ENCODE results near the gene WDR6.

WDR6 gene

DNA sequence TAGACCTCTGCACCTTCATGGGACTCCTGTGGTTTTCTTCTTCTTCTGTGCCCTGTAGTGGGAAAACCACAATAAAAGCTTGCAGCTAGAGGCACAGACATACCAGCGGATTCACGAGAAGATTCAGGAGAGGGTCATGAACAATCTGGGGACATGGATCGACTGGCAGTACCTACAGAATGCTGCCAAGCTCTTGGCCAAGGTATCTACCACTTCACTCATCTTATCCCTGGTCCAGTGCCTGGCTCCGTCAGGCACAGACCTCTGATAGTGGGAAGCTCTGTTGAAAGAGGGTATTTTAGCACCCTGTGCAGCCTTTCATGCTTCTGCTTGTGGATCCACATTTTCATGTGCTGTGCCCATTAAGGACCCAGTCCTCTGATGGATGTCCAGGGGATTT is 26.9 kb upstream of the WDR6 start:
- Histone ChIP-seq H3K4me3 (ENCODE audit: low read length) (no peak overlapping the region), H3K27me3 (ENCODE audit: control insufficient read depth, insufficient read depth, low read length) (no peaks in the 10 kb centered on the region), H3K27ac (ENCODE audit: low read length) (no peak overlapping the region), H3K9me3 (ENCODE audit: control insufficient read depth, insufficient read depth, low read length) (no peaks in the 10 kb centered on the region), H3K4me1 (ENCODE audit: control insufficient read depth, insufficient read depth, low read length) (no peaks in the 10 kb centered on the region), H3K36me3 (ENCODE audit: control insufficient read depth, insufficient read depth, low read length) (peaks cover 37% of the 10 kb centered on the region; the same call in 1 of the 2 replicates)
- no peak for DNase-seq (ENCODE audit: low read depth, low spot score)
- no CpG with 5 or more reads among the region's 4 CpGs for WGBS (ENCODE audit: insufficient coverage, insufficient read length)

DNA sequence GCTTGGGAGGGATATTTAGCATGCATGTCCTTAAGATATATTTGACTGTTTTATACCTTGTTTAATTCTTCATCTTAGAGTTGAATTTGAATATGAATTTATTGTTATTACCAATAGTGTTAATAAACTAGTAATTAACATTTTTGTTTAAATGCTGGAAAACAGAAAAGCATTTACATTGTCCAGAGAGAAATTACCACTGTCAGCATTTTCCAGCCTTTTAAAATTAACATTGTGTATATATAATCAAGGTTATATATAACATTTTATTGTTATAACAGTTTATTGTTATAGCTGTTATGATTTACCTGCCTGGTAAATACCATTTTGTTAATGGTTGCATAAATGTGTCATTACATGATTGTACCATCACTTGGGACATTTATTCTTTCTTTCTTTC is 25.2 kb upstream of the WDR6 start:
- Histone ChIP-seq H3K4me3 (ENCODE audit: low read length) (no peak overlapping the region), H3K9me3 (ENCODE audit: control insufficient read depth, insufficient read depth, low read length) (no peaks in the 10 kb centered on the region), H3K4me1 (ENCODE audit: control insufficient read depth, insufficient read depth, low read length) (no peaks in the 10 kb centered on the region), H3K36me3 (ENCODE audit: control insufficient read depth, insufficient read depth, low read length) (peaks cover 31% of the 10 kb centered on the region; the same call in 1 of the 2 replicates), H3K27me3 (ENCODE audit: control insufficient read depth, insufficient read depth, low read length) (no peaks in the 10 kb centered on the region), H3K27ac (ENCODE audit: low read length) (no peak overlapping the region)
- no peak for DNase-seq (ENCODE audit: low read depth, low spot score)

- no peak overlapping the region for H3K27ac ChIP-seq (ENCODE audit: low read length)
- WGBS (ENCODE audit: insufficient coverage, insufficient read length): no CpG with 5 or more reads among the region's 5 CpGs
- no peak overlapping the region for H3K4me3 ChIP-seq (ENCODE audit: low read length)
- H3K4me1 ChIP-seq (ENCODE audit: control insufficient read depth, insufficient read depth, low read length): no peaks in the 10 kb centered on the region
- DNase-seq (ENCODE audit: low read depth, low spot score): no peak
- H3K9me3 ChIP-seq (ENCODE audit: control insufficient read depth, insufficient read depth, low read length): no peaks in the 10 kb centered on the region
- H3K27me3 ChIP-seq (ENCODE audit: control insufficient read depth, insufficient read depth, low read length): no peaks in the 10 kb centered on the region
- H3K36me3 ChIP-seq (ENCODE audit: control insufficient read depth, insufficient read depth, low read length): peaks cover 31% of the 10 kb centered on the region; the same call in 1 of the 2 replicates
These were observed 24.5 kb upstream of the WDR6 start for GRCh38 chr3:48982686-48983085.

DNA sequence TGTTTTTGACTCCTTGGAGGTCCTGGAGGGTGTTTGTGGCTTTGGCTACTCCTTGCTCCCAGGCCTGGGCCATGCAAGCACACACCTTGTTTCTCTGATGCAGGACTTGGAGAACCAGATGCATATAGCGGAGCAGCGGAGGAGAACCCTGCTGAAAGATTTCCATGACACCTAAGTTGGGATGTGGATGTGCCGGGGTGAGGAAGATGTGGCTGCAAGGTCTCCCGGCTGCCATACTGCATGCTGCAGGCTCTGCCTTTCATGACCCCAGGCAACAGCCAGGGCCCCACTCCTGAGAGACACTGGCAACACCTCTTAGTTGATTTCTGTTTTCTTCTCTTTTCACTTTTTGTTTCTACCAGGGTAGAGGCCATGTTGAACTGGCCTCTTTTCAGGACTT is 24.1 kb upstream of the WDR6 start:
- DNase-seq (ENCODE audit: low read depth, low spot score): no peak
- WGBS (ENCODE audit: insufficient coverage, insufficient read length): no CpG with 5 or more reads among the region's 4 CpGs
- no peaks in the 10 kb centered on the region for H3K27me3 ChIP-seq (ENCODE audit: control insufficient read depth, insufficient read depth, low read length)
- no peak overlapping the region for H3K4me3 ChIP-seq (ENCODE audit: low read length)
- no peaks in the 10 kb centered on the region for H3K4me1 ChIP-seq (ENCODE audit: control insufficient read depth, insufficient read depth, low read length)
- no peak overlapping the region for H3K27ac ChIP-seq (ENCODE audit: low read length)
- H3K36me3 ChIP-seq (ENCODE audit: control insufficient read depth, insufficient read depth, low read length): peaks cover 31% of the 10 kb centered on the region; the same call in 1 of the 2 replicates
- no peaks in the 10 kb centered on the region for H3K9me3 ChIP-seq (ENCODE audit: control insufficient read depth, insufficient read depth, low read length)

GRCh38 chr3:48984663-48985062 is 22.5 kb upstream of the WDR6 start:
- DNase-seq (ENCODE audit: low read depth, low spot score): no peak
- Histone ChIP-seq H3K4me3 (ENCODE audit: low read length) (no peak overlapping the region), H3K4me1 (ENCODE audit: control insufficient read depth, insufficient read depth, low read length) (peaks cover 3% of the 10 kb centered on the region; the same call in 1 of the 2 replicates), H3K36me3 (ENCODE audit: control insufficient read depth, insufficient read depth, low read length) (peaks cover 23% of the 10 kb centered on the region; the same call in 1 of the 2 replicates), H3K27me3 (ENCODE audit: control insufficient read depth, insufficient read depth, low read length) (no peaks in the 10 kb centered on the region), H3K9me3 (ENCODE audit: control insufficient read depth, insufficient read depth, low read length) (no peaks in the 10 kb centered on the region), H3K27ac (ENCODE audit: low read length) (no peak overlapping the region)

GRCh38 chr3:48985831-48986376 is 21.3 kb upstream of the WDR6 start:
- Histone ChIP-seq H3K4me1 (ENCODE audit: control insufficient read depth, insufficient read depth, low read length) (peaks cover 3% of the 10 kb centered on the region; the same call in 1 of the 2 replicates), H3K27ac (ENCODE audit: low read length) (no peak overlapping the region), H3K36me3 (ENCODE audit: control insufficient read depth, insufficient read depth, low read length) (peaks cover 16% of the 10 kb centered on the region; the same call in 1 of the 2 replicates), H3K4me3 (ENCODE audit: low read length) (no peak overlapping the region), H3K27me3 (ENCODE audit: control insufficient read depth, insufficient read depth, low read length) (no peaks in the 10 kb centered on the region), H3K9me3 (ENCODE audit: control insufficient read depth, insufficient read depth, low read length) (no peaks in the 10 kb centered on the region)
- DNase-seq (ENCODE audit: low read depth, low spot score): no peak
- no CpG with 5 or more reads among the region's 7 CpGs for WGBS (ENCODE audit: insufficient coverage, insufficient read length)

DNA sequence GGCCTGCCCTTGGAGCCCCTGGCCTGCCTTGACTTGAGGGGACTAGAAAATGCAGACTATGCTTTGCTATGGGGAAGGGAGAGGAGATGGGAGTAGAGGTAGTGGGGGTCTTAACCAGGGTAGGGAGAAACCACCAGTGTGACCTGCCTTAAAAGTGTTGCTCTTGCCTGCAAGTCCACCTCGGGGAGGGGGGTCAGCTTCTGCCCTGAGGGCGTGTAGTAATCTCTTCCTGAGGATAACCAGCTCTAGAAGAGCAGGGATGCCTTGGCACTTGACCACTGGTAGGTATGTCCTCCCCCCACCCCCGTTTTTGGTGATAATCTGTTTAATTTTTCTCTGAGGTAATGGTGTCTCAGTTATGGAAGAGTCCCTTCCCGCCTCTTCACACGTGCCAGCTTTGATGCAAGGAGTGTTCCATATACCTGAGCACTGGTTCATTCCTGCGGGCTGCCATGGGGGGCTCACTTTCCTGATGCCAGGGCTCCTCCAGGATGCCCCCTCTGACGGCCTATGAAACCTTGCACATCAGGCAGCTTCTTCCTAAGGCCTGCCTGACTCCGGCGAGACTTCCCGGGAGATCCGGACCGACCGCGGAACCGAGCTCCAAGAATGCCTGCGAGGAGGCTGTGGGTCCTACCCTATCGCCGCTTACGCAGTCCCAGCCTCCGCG is 17.9 kb upstream of the WDR6 start:
- Histone ChIP-seq H3K27me3 (ENCODE audit: control insufficient read depth, insufficient read depth, low read length) (no peaks in the 10 kb centered on the region), H3K27ac (ENCODE audit: low read length) (no peak overlapping the region), H3K36me3 (ENCODE audit: control insufficient read depth, insufficient read depth, low read length) (peaks cover 5% of the 10 kb centered on the region; the same call in 1 of the 2 replicates), H3K4me3 (ENCODE audit: low read length) (peak overlapping the region; percentile 47), H3K4me1 (ENCODE audit: control insufficient read depth, insufficient read depth, low read length) (peaks cover 4% of the 10 kb centered on the region; the same call in 1 of the 2 replicates), H3K9me3 (ENCODE audit: control insufficient read depth, insufficient read depth, low read length) (no peaks in the 10 kb centered on the region)
- no peak for DNase-seq (ENCODE audit: low read depth, low spot score)
- no CpG with 5 or more reads among the region's 21 CpGs for WGBS (ENCODE audit: insufficient coverage, insufficient read length)

DNA sequence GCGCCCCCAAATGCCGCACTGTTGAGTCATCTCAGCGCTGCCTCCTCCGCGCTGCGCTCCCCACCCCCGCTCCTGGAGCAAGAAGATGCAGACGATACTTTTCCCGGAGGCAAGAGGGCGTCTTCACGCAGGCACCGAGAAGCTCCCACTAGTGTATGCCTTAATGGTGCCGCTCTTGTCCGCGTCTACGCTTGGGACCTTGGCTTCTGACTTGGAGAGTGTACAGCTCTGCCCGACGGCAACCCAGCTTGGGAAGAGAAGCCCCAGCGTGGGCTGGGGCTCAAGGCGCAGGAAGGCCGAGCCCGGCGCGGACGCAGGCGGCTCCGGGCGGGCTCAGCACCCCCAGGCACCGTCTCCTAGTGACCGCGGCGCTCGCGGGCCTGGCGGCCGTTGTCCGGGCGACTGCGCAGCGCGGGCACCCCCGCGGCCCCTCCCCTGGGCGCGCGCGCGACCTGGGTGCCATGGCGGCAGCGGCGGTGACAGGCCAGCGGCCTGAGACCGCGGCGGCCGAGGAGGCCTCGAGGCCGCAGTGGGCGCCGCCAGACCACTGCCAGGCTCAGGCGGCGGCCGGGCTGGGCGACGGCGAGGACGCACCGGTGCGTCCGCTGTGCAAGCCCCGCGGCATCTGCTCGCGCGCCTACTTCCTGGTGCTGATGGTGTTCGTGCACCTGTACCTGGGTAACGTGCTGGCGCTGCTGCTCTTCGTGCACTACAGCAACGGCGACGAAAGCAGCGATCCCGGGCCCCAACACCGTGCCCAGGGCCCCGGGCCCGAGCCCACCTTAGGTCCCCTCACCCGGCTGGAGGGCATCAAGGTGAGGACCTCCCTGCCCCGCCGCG is 17.2 kb upstream of the WDR6 start, which contains the start of gene P4HTM:
P4HTM (plus strand) TSS at position 446 of the 840 bp plus-strand sequence; CDS start at position 462, 16 bp downstream.
- no peaks in the 10 kb centered on the region for H3K27me3 ChIP-seq (ENCODE audit: control insufficient read depth, insufficient read depth, low read length)
- H3K36me3 ChIP-seq (ENCODE audit: control insufficient read depth, insufficient read depth, low read length): 0 out of 2 replicates have a peak, but pooled peaks cover 1% of the 10 kb centered on the region
- DNase-seq (ENCODE audit: low read depth, low spot score): peak; percentile 55
- no peak within 1 kb of the TSS for H3K27ac ChIP-seq (ENCODE audit: low read length)
- H3K9me3 ChIP-seq (ENCODE audit: control insufficient read depth, insufficient read depth, low read length): no peaks in the 10 kb centered on the region
- H3K4me1 ChIP-seq (ENCODE audit: control insufficient read depth, insufficient read depth, low read length): peaks cover 4% of the 10 kb centered on the region; the same call in 1 of the 2 replicates
- no CpG with 5 or more reads among the region's 91 CpGs for WGBS (ENCODE audit: insufficient coverage, insufficient read length)
- peak within 1 kb of the TSS; percentile 47 for H3K4me3 ChIP-seq (ENCODE audit: low read length)

DNA sequence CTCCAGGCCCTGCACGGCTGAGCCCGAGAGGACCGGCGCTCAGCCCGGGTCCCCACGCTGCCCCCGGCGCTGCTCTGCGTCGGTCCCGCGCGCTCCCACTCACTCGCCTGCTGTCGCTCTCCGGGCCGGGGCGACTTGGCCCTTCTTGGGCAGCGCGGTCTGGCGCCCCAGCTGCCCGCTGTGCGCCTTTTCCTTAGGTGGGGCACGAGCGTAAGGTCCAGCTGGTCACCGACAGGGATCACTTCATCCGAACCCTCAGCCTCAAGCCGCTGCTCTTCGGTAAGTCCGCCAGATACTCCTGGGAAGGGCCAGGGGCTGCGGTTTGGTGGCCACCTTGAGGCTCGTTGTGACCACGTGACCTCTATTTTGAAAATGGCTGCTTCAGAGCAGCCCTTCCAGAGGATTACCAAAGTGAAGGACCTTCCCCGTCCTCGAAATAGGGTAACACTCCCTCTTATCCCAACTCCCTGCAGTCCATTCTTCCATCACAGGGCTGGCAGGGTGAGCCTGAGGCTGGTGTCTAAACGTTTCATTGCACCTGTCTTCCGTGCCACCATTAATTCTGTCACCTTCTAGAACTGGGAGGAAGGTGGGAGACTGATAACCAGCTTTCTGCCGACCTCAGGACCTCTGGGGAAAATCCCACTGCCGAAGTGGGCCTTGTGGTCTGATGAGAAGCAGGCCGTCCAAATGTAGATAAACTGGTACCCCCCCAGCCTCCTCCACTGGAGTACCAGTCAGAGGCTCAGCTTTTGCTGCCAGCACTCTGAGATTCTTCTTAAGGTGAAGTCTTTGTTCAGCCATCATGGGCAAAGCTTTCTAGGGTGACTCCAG is 16.3 kb upstream of the WDR6 start:
- Histone ChIP-seq H3K27ac (ENCODE audit: low read length) (no peak overlapping the region), H3K36me3 (ENCODE audit: control insufficient read depth, insufficient read depth, low read length) (no peaks in the 10 kb centered on the region), H3K4me1 (ENCODE audit: control insufficient read depth, insufficient read depth, low read length) (peaks cover 4% of the 10 kb centered on the region; the same call in 1 of the 2 replicates), H3K27me3 (ENCODE audit: control insufficient read depth, insufficient read depth, low read length) (no peaks in the 10 kb centered on the region), H3K9me3 (ENCODE audit: control insufficient read depth, insufficient read depth, low read length) (no peaks in the 10 kb centered on the region), H3K4me3 (ENCODE audit: low read length) (peak overlapping the region; percentile 47)
- no CpG with 5 or more reads among the region's 40 CpGs for WGBS (ENCODE audit: insufficient coverage, insufficient read length)
- no peak for DNase-seq (ENCODE audit: low read depth, low spot score)

Measured in iPS DF 6.9 (cell line).